ENCODE measurements around the gene SNAPC4.
"Not testable (repeated sequence)": the region's sequence is repeated elsewhere in the genome, so short reads cannot be mapped to it uniquely, and the experiment has no call there.

The SNAPC4 gene

GRCh38 chr9:136410500-136411287, 10.7 kb upstream of the SNAPC4 start, which contains the start of the genes ENTR1 and PMPCA:
TSS of gene ENTR1 (minus strand) at chr9:136410614. CDS start at chr9:136410397, 217 bp downstream.
TSS of gene PMPCA (plus strand) at chr9:136410658. CDS start at chr9:136410669, 11 bp downstream.
- DNase-seq (ENCODE audit: low read depth in 2 of 3, low spot score in 1 of 3) = peak; percentile 91 to 98 (median 95)

- DNase-seq (ENCODE audit: low read depth in 2 of 3, low spot score in 1 of 3) = peak in 1 of 3 donors; percentile 26
These were observed 9.8 kb upstream of the SNAPC4 start for GRCh38 chr9:136409557-136410455.

GRCh38 chr9:136407911-136408310, 7.9 kb upstream of the SNAPC4 start:
- DNase-seq (ENCODE audit: low read depth in 2 of 3, low spot score in 1 of 3) = no peak

GRCh38 chr9:136407061-136407460, 7.1 kb upstream of the SNAPC4 start:
- DNase-seq (ENCODE audit: low read depth in 2 of 3, low spot score in 1 of 3) = not testable (repeated sequence)

- DNase-seq (ENCODE audit: low read depth in 2 of 3, low spot score in 1 of 3) = not testable (repeated sequence)
These were observed 5.9 kb upstream of the SNAPC4 start for GRCh38 chr9:136405904-136406303.

GRCh38 chr9:136405481-136405880, 5.5 kb upstream of the SNAPC4 start:
- no peak for DNase-seq (ENCODE audit: low read depth in 2 of 3, low spot score in 1 of 3)

- no peak for DNase-seq (ENCODE audit: low read depth in 2 of 3, low spot score in 1 of 3)
These were observed 4.8 kb upstream of the SNAPC4 start for GRCh38 chr9:136404801-136405136.

GRCh38 chr9:136403915-136404800, 4.2 kb upstream of the SNAPC4 start:
- DNase-seq (ENCODE audit: low read depth in 2 of 3, low spot score in 1 of 3) = peak; percentile 31 to 42 (median 34)

- DNase-seq (ENCODE audit: low read depth in 2 of 3, low spot score in 1 of 3) = peak; percentile 56 to 69 (median 63)
These were observed 3.6 kb upstream of the SNAPC4 start for GRCh38 chr9:136403538-136403914.

GRCh38 chr9:136402067-136402466, 2.1 kb upstream of the SNAPC4 start:
- DNase-seq (ENCODE audit: low read depth in 2 of 3, low spot score in 1 of 3) = no peak

- DNase-seq (ENCODE audit: low read depth in 2 of 3, low spot score in 1 of 3) = no peak
These were observed 1.4 kb upstream of the SNAPC4 start for GRCh38 chr9:136401173-136401922.

GRCh38 chr9:136399176-136400037, 563 bp downstream of the SNAPC4 start:
- DNase-seq (ENCODE audit: low read depth in 2 of 3, low spot score in 1 of 3) = peak in 1 of 3 donors; percentile 46

- DNase-seq (ENCODE audit: low read depth in 2 of 3, low spot score in 1 of 3) = no peak
These were observed 1.7 kb downstream of the SNAPC4 start for GRCh38 chr9:136398286-136398685.

GRCh38 chr9:136397643-136398042, 2.3 kb downstream of the SNAPC4 start:
- DNase-seq (ENCODE audit: low read depth in 2 of 3, low spot score in 1 of 3) = no peak

GRCh38 chr9:136396219-136396515, 3.8 kb downstream of the SNAPC4 start:
- DNase-seq (ENCODE audit: low read depth in 2 of 3, low spot score in 1 of 3) = no peak

- no peak for DNase-seq (ENCODE audit: low read depth in 2 of 3, low spot score in 1 of 3)
These were observed 4.4 kb downstream of the SNAPC4 start for GRCh38 chr9:136395345-136396218.

- DNase-seq (ENCODE audit: low read depth in 2 of 3, low spot score in 1 of 3) = no peak
These were observed 5.0 kb downstream of the SNAPC4 start for GRCh38 chr9:136395020-136395340.

- no peak for DNase-seq (ENCODE audit: low read depth in 2 of 3, low spot score in 1 of 3)
These were observed 5.5 kb downstream of the SNAPC4 start for GRCh38 chr9:136394312-136395019.

Measured in stimulated activated CD4-positive, alpha-beta T cell treated with anti-CD3 and anti-CD28 coated beads, Interleukin-12 subunit alpha, Interleukin-12 subunit beta, amount 100 ng/mL, for 48 hours (primary cell).